GM12892 (cell line): ENCODE data around the gene SPDYE1.

Experiments used
- POLR2A ChIP-seq: IDR thresholded peaks from 2 replicates; pipeline ENCODE4 v1.6.1; 2011; ENCODE audit warnings: low read depth, low read length, control low read depth
- POLR2AphosphoS5 ChIP-seq: IDR thresholded peaks from 2 replicates; pipeline ENCODE4 v1.6.1; 2011; ENCODE audit warnings: low read depth, low read length, control low read depth
- TAF1 ChIP-seq: IDR thresholded peaks from 2 replicates; pipeline ENCODE4 v1.6.1; 2011; ENCODE audit warnings: low read depth, mild to moderate bottlenecking, control low read depth, low read length, borderline replicate concordance

- TF ChIP-seq POLR2A: no peak
- TF ChIP-seq TAF1: no peak
- TF ChIP-seq POLR2AphosphoS5: no peak
Measured at GRCh38 chr7:44048031-44048795, 50.5 kb downstream of the SPDYE1 start.
